ENCODE results near the gene KLHL29. TPM values are rescaled to one million over a fixed set of nuclear protein-coding genes. Genes with fewer than 3 reads are reported as not detected.

Gene KLHL29
- total and polyA plus RNA-seq, 2 donors (not counting 3 experiments of a cell fraction or from before 2014, with no cell fraction given): 4.6 to 12.7 TPM

- no peak overlapping the region for H3K27ac ChIP-seq (ENCODE audit: insufficient read depth, low read depth, low read length)
- dilution Hi-C loops (cut with MboI; ENCODE audit: extremely low pct_ligation_motif_present, low sequenced_read_pairs): no loop called here
- POLR2A ChIA-PET: no interaction called here
These were observed 242.4 kb downstream of the KLHL29 start for GRCh38 chr2:23627236-23628009.

More at GRCh38 chr2:23627236-23628009, 242.4 kb downstream of the KLHL29 start:
- Histone ChIP-seq H2AFZ (ENCODE audit: low read depth, low read length) (no peak overlapping the region), H3K4me2 (ENCODE audit: insufficient read depth, low read length) (no peak overlapping the region), H3K4me1 (ENCODE audit: control insufficient read depth, extremely low read depth, insufficient read depth, low read length) (no peaks in the 10 kb centered on the region), H3K4me3 (replicated peaks in 1 of 3; ENCODE audit: insufficient read depth in 1 of 3, low read depth in 1 of 3, low read length in 3 of 3) (no peak overlapping the region), H3K27me3 (ENCODE audit: control insufficient read depth in 2 of 2, insufficient read depth in 2 of 2, low read length in 2 of 2) (no peaks in the 10 kb centered on the region), H3K79me2 (ENCODE audit: control insufficient read depth, insufficient read depth, low read length) (no peaks in the 10 kb centered on the region), H3K36me3 (ENCODE audit: control insufficient read depth in 2 of 2, extremely low read depth in 1 of 2, insufficient read depth in 2 of 2, low read length in 2 of 2) (no peaks in the 10 kb centered on the region), H4K20me1 (replicated peaks; ENCODE audit: control insufficient read depth, extremely low read depth, insufficient read depth, low read length) (no peaks in the 10 kb centered on the region), H3K9me3 (replicated peaks; ENCODE audit: control insufficient read depth, insufficient read depth, low read length) (no peaks in the 10 kb centered on the region), H3K9ac (replicated peaks; ENCODE audit: extremely low read depth, insufficient read depth, low read length) (no peak overlapping the region), H3K9me1 (replicated peaks; ENCODE audit: control insufficient read depth, extremely low read depth, insufficient read depth, low read length) (no peaks in the 10 kb centered on the region)
- no peak for DNase-seq (ENCODE audit: low read depth, low spot score)
- BruUV-seq (replicated peaks): no TSS peak
- TF ChIP-seq MAX (IDR thresholded peaks at IDR 0.05; ENCODE audit: insufficient read depth, insufficient read length) (no peak), POLR2A (IDR thresholded peaks at IDR 0.05; ENCODE audit: low read depth, low read length) (no peak), POLR2AphosphoS5 (IDR thresholded peaks at IDR 0.05; ENCODE audit: insufficient read depth, low read depth, low read length) (no peak), CTCF (IDR thresholded peaks at IDR 0.05; ENCODE audit: extremely low read depth in 1 of 2, insufficient read depth in 1 of 2, low read depth in 1 of 2, low read length in 2 of 2) (no peak), JUN (IDR thresholded peaks at IDR 0.05; ENCODE audit: borderline replicate concordance, insufficient read depth, insufficient read length, low read depth) (no peak)
- CTCF ChIA-PET: interaction anchor here (0.6 to 1.4 kb wide), 3 partner anchors 8 to 10 kb away, joined by 3 to 5 read pairs (median 4); no protein-coding TSS in a partner anchor
- intact Hi-C loops (cut with micrococcal nuclease): no loop called here
- FAIRE-seq: no peak

All from endothelial cell of umbilical vein (primary cell).